Natural killer cell (primary cell): ENCODE results near the gene AK9. TPM values are rescaled to one million over a fixed set of nuclear protein-coding genes. Genes with fewer than 3 reads are reported as not detected.
A peak's percentile ranks its signal among the peaks of the same experiment; 100 is the strongest.

Experiments
- ATAC-seq, 3 donors: fragments of 150-1000 bp in 2 of 3; fragments of 200-7000 bp in 1 of 3; cut with Tn5 transposase; 1 replicate in 1 of 3; 2 replicates in 2 of 3; pipeline ENCODE4 v1.10.0; 2021; ENCODE audit warnings: mild to moderate bottlenecking in 2 of 3, moderate library complexity in 2 of 3
- DNase-seq, 2 donors: peaks; one replicate each; pipeline versions ENCODE4 v3.0.0 to v3.0.0-alpha.2; 2013 to 2021; ENCODE audit warnings: mixed read lengths in 1 of 2
- H3K27ac ChIP-seq: one replicate; pipeline ENCODE4 v1.5.1; 2013; ENCODE audit warnings: mild to moderate bottlenecking, low read length
- H3K27me3 ChIP-seq: one replicate; pipeline ENCODE4 v1.6.1; 2013; ENCODE audit warnings: low read length; ENCODE audit not compliant: control insufficient read depth, insufficient read depth
- H3K36me3 ChIP-seq: one replicate; pipeline ENCODE4 v1.6.1; 2013; ENCODE audit warnings: low read length; ENCODE audit not compliant: control insufficient read depth, insufficient read depth
- H3K4me1 ChIP-seq: one replicate; pipeline ENCODE4 v1.6.1; 2013; ENCODE audit warnings: low read length; ENCODE audit not compliant: control insufficient read depth, insufficient read depth
- H3K4me3 ChIP-seq: one replicate; pipeline ENCODE4 v1.5.1; 2013; ENCODE audit warnings: low read length
- H3K9me3 ChIP-seq: one replicate; pipeline ENCODE4 v1.6.1; 2013; ENCODE audit warnings: low read length; ENCODE audit not compliant: control insufficient read depth, insufficient read depth
- H3K27ac Mint-ChIP-seq, 2 donors: one replicate each; pipeline ENCODE4 v1.8.0; 2022; ENCODE audit warnings: mild to moderate bottlenecking in 2 of 2, mixed read lengths in 2 of 2, moderate library complexity in 1 of 2
- H3K27me3 Mint-ChIP-seq, 2 donors: one replicate each; pipeline ENCODE4 v1.8.0; 2022; ENCODE audit warnings: low read depth in 2 of 2, mixed read lengths in 2 of 2
- H3K36me3 Mint-ChIP-seq: one replicate; pipeline ENCODE4 v1.8.0; 2022; ENCODE audit warnings: mixed read lengths
- H3K4me1 Mint-ChIP-seq, 2 donors: one replicate each; pipeline ENCODE4 v1.8.0; 2022; ENCODE audit warnings: mixed read lengths in 2 of 2
- H3K4me3 Mint-ChIP-seq: one replicate; pipeline ENCODE4 v1.8.0; 2022; ENCODE audit warnings: mild to moderate bottlenecking, moderate library complexity, mixed read lengths
- H3K9me3 Mint-ChIP-seq, 2 donors: one replicate each; pipeline ENCODE4 v1.8.0; 2022; ENCODE audit warnings: mixed read lengths in 2 of 2
- CTCF ChIP-seq: fragments of 200-600 bp; IDR thresholded peaks from one replicate; pipeline ENCODE4 v1.8.0; 2022; ENCODE audit warnings: antibody characterized with exemption
- WGBS: methylation state at CpG from one replicate; pipeline ENCODE4 v1.1.7; 2013; ENCODE audit warnings: missing lambda C conversion rate; ENCODE audit not compliant: insufficient coverage; 5-methylcytosine and 5-hydroxymethylcytosine counted together
- intact Hi-C: fragments of 100-400 bp; cut with micrococcal nuclease; formaldehyde crosslinking; loops from one replicate; pipeline ENCODE4 v1.14.2; 2022
- total RNA-seq, 4 donors: library from RNA; stranded (reverse); fragments of 120-200 nt in 1 of 4; gene quantifications; one replicate each; pipeline versions ENCODE4 v1.2.3 to v1.2.4, GENCODE V29; 2013 to 2022

AK9 gene
- total RNA-seq, 3 donors from 2014 or later (not counting 1 experiment from before 2014, with no cell fraction given) = 14.0 to 19.2 (median 14.2) TPM

- H3K4me3 ChIP-seq = no peak overlapping the region
- Mint-ChIP-seq H3K36me3 (no peaks in the 10 kb centered on the region), H3K27ac (peak overlapping the region; percentile 88 to 93), H3K4me1 (peaks cover 89% of the 10 kb centered on the region in 2 donors), H3K27me3 (no peaks in the 10 kb centered on the region), H3K9me3 (peaks cover 0 to 4% of the 10 kb centered on the region in 2 donors), H3K4me3 (peak overlapping the region; percentile 58)
- peaks cover 9% of the 10 kb centered on the region for H3K4me1 ChIP-seq
- intact Hi-C loops = loop anchor here (1.0 to 10.0 kb wide), 8 partner anchors 14 to 686 kb away; partner anchors contain the start of genes AK9, CD164, CDC40 and FIG4
- H3K27ac ChIP-seq = no peak overlapping the region
- DNase-seq (peak; percentile 74 to 89), ATAC-seq (peak; percentile 77 to 94 (median 79))
- no peaks in the 10 kb centered on the region for H3K27me3 ChIP-seq
- peak; percentile 97 for TF ChIP-seq CTCF
- 17% methylated on average over 7 of the region's 7 CpGs for WGBS
- no peaks in the 10 kb centered on the region for H3K9me3 ChIP-seq
- H3K36me3 ChIP-seq = no peaks in the 10 kb centered on the region
Measured at GRCh38 chr6:109705258-109705657, 14.3 kb upstream of the AK9 start.

GRCh38 chr6:109702791-109703190, 11.8 kb upstream of the AK9 start:
- Histone ChIP-seq H3K36me3 (no peaks in the 10 kb centered on the region), H3K4me3 (no peak overlapping the region), H3K27ac (no peak overlapping the region), H3K27me3 (no peaks in the 10 kb centered on the region), H3K4me1 (peaks cover 9% of the 10 kb centered on the region), H3K9me3 (no peaks in the 10 kb centered on the region)
- WGBS = 83% methylated on average over 3 of the region's 4 CpGs
- Mint-ChIP-seq H3K9me3 (no peaks in the 10 kb centered on the region), H3K27ac (peak overlapping the region; percentile 88 to 93), H3K27me3 (no peaks in the 10 kb centered on the region), H3K4me3 (peak overlapping the region; percentile 2), H3K36me3 (no peaks in the 10 kb centered on the region), H3K4me1 (peaks cover 66 to 67% of the 10 kb centered on the region in 2 donors)
- no peak for DNase-seq
- TF ChIP-seq CTCF = no peak
- intact Hi-C loops = loop anchor here (10.0 kb wide), 3 partner anchors 178 to 482 kb away; partner anchors contain the start of genes CD164 and CDC40
- no peak for ATAC-seq

- TF ChIP-seq CTCF = no peak
- H3K27me3 Mint-ChIP-seq = no peaks in the 10 kb centered on the region
- peak overlapping the region; percentile 29 to 31 for H3K27ac Mint-ChIP-seq
- H3K27ac ChIP-seq = no peak overlapping the region
- no peak for DNase-seq
- H3K9me3 Mint-ChIP-seq = no peaks in the 10 kb centered on the region
- peaks cover 2% of the 10 kb centered on the region for H3K36me3 ChIP-seq
- ATAC-seq = no peak
- H3K4me3 ChIP-seq = no peak overlapping the region
- peaks cover 8% of the 10 kb centered on the region for H3K4me1 ChIP-seq
- H3K4me3 Mint-ChIP-seq = no peak overlapping the region
- intact Hi-C loops = loop anchor here (10.0 kb wide), 3 partner anchors 177 to 483 kb away; partner anchors contain the start of genes CD164 and CDC40
- no peaks in the 10 kb centered on the region for H3K27me3 ChIP-seq
- no peaks in the 10 kb centered on the region for H3K9me3 ChIP-seq
- WGBS = 50% methylated on average over 1 of the region's 2 CpGs
- peaks cover 57% of the 10 kb centered on the region in 2 donors for H3K4me1 Mint-ChIP-seq
- no peaks in the 10 kb centered on the region for H3K36me3 Mint-ChIP-seq
Measured at GRCh38 chr6:109701774-109702173, 10.8 kb upstream of the AK9 start.

- H3K4me3 ChIP-seq = no peak overlapping the region
- intact Hi-C loops = loop anchor here (10.0 kb wide), 3 partner anchors 176 to 484 kb away; partner anchors contain the start of genes CD164 and CDC40
- H3K9me3 ChIP-seq = no peaks in the 10 kb centered on the region
- no peaks in the 10 kb centered on the region for H3K27me3 Mint-ChIP-seq
- no peak overlapping the region for H3K4me3 Mint-ChIP-seq
- DNase-seq (no peak), ATAC-seq (no peak)
- H3K27me3 ChIP-seq = no peaks in the 10 kb centered on the region
- H3K27ac Mint-ChIP-seq = peak overlapping the region; percentile 29 to 31
- H3K36me3 Mint-ChIP-seq = peaks cover under 1% of the 10 kb centered on the region
- peaks cover 4% of the 10 kb centered on the region for H3K36me3 ChIP-seq
- no peak for TF ChIP-seq CTCF
- no peaks in the 10 kb centered on the region for H3K9me3 Mint-ChIP-seq
- H3K27ac ChIP-seq = no peak overlapping the region
- peaks cover 55 to 56% of the 10 kb centered on the region in 2 donors for H3K4me1 Mint-ChIP-seq
- peaks cover 4% of the 10 kb centered on the region for H3K4me1 ChIP-seq
- WGBS = 86% methylated on average over 2 of the region's 4 CpGs
Measured at GRCh38 chr6:109701221-109701620, 10.2 kb upstream of the AK9 start.
